Measurements from ENCODE around the gene GABBR2.
"Not testable (repeated sequence)": the region's sequence is repeated elsewhere in the genome, so short reads cannot be mapped to it uniquely, and the experiment has no call there.

The GABBR2 gene

DNA sequence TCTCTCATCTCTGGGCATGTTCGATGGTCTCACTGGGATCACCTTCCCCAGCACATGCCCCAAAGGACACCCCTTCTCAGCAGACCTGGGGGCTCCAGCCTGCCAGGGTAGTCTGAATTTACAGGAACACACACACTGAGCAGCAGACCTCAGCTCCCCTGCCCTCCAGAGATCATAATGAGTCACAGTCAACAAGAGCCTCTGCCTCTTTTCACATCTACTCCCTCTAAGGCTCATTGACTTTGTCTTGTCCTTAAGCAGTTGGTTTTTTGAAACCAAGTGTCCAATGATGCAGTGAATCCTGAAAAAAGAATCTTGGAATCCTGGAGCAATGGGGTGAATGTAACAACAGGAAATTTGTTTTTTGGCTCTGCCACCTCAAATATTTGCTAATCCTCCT, 20.8 kb downstream of the GABBR2 start:
- H2AFZ ChIP-seq (ENCODE audit: low read depth, low read length): no peak overlapping the region
- TF ChIP-seq, protein P1, sequence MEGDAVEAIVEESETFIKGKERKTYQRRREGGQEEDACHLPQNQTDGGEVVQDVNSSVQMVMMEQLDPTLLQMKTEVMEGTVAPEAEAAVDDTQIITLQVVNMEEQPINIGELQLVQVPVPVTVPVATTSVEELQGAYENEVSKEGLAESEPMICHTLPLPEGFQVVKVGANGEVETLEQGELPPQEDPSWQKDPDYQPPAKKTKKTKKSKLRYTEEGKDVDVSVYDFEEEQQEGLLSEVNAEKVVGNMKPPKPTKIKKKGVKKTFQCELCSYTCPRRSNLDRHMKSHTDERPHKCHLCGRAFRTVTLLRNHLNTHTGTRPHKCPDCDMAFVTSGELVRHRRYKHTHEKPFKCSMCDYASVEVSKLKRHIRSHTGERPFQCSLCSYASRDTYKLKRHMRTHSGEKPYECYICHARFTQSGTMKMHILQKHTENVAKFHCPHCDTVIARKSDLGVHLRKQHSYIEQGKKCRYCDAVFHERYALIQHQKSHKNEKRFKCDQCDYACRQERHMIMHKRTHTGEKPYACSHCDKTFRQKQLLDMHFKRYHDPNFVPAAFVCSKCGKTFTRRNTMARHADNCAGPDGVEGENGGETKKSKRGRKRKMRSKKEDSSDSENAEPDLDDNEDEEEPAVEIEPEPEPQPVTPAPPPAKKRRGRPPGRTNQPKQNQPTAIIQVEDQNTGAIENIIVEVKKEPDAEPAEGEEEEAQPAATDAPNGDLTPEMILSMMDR (IDR thresholded peaks at IDR 0.05; ENCODE audit: low read depth, low read length): no peak
- TF ChIP-seq EZH2phosphoT487 (IDR thresholded peaks at IDR 0.05; ENCODE audit: low read depth): no peak
- H4K20me1 ChIP-seq (ENCODE audit: insufficient read depth, low read length): no peaks in the 10 kb centered on the region
- H3K9ac ChIP-seq (ENCODE audit: low read length): no peak overlapping the region
- H3K4me2 ChIP-seq (ENCODE audit: low read length): no peak overlapping the region
- H3K4me3 ChIP-seq (ENCODE audit: low read length): no peak overlapping the region
- H3K27ac ChIP-seq (ENCODE audit: low read length): no peak overlapping the region
- no peaks in the 10 kb centered on the region for H3K79me2 ChIP-seq (ENCODE audit: low read length)
- no peaks in the 10 kb centered on the region for H3K36me3 ChIP-seq (replicated peaks; ENCODE audit: low read depth, low read length)
- H3K27me3 ChIP-seq (ENCODE audit: low read depth, low read length): peaks cover 18% of the 10 kb centered on the region; the same call in 1 of the 2 replicates
- no peaks in the 10 kb centered on the region for H3K9me3 ChIP-seq (ENCODE audit: insufficient read depth, low read length)
- H3K4me1 ChIP-seq (ENCODE audit: low read length): no peaks in the 10 kb centered on the region

DNA sequence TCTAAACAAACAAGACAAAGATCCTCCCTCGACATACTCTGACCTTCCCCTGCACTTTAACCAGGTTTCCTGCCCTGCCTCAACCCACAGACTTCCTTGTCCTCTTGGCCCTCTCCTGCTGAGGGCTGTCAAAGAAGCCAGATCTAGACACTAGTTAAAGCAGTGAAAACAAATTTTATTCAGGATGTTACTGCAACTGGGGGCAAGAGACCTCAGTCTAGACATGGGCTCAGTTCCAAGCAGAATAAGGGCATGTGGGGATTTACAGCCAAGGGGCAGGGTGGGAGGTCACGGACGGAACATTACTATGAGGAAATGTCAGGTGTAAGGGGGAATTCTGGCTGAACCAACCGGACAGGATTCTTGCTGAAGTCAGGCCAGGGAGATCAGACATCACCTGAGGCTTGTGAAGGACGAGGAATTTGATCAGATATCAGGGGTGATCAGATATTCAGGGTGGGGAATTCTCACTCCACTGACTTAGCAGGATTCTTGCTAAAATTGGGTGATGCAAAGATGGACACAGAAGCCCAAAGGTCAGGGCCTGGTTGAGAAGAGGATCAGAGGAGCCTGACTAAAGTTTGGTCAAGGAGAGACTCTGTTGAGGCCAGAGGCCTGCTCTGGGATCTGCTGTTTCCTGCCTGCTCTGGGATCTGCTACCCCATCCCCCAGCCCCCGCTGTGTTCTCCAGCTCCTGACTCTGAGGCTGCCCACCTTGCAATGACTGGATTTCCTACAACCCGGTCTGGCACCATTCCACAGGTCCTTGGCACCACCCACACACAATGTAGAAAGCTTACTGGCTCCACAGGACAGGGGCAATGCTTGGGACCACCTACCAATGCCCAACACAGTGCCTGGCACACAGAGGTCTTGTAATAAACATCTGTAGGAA, 21.5 kb downstream of the GABBR2 start:
- H3K4me2 ChIP-seq (ENCODE audit: low read length): no peak overlapping the region
- no peak overlapping the region for H3K27ac ChIP-seq (ENCODE audit: low read length)

GRCh38 chr9:98684816-98685215, 23.9 kb downstream of the GABBR2 start:
- not testable (repeated sequence) for H3K79me2 ChIP-seq (ENCODE audit: low read length); H3K27me3 ChIP-seq (ENCODE audit: low read depth, low read length); H3K27ac ChIP-seq (ENCODE audit: low read length); H3K4me3 ChIP-seq (ENCODE audit: low read length); H3K36me3 ChIP-seq (replicated peaks; ENCODE audit: low read depth, low read length); H2AFZ ChIP-seq (ENCODE audit: low read depth, low read length); H3K4me1 ChIP-seq (ENCODE audit: low read length); H3K9ac ChIP-seq (ENCODE audit: low read length); H4K20me1 ChIP-seq (ENCODE audit: insufficient read depth, low read length); H3K4me2 ChIP-seq (ENCODE audit: low read length); H3K9me3 ChIP-seq (ENCODE audit: insufficient read depth, low read length)

More for the DNA sequence above, 21.5 kb downstream of the GABBR2 start:
- Histone ChIP-seq H3K27me3 (ENCODE audit: low read depth, low read length) (peaks cover 18% of the 10 kb centered on the region; the same call in 1 of the 2 replicates), H3K9ac (ENCODE audit: low read length) (no peak overlapping the region), H3K79me2 (ENCODE audit: low read length) (no peaks in the 10 kb centered on the region), H3K4me3 (ENCODE audit: low read length) (no peak overlapping the region), H2AFZ (ENCODE audit: low read depth, low read length) (no peak overlapping the region), H3K4me1 (ENCODE audit: low read length) (no peaks in the 10 kb centered on the region), H4K20me1 (ENCODE audit: insufficient read depth, low read length) (no peaks in the 10 kb centered on the region), H3K36me3 (replicated peaks; ENCODE audit: low read depth, low read length) (no peaks in the 10 kb centered on the region), H3K9me3 (ENCODE audit: insufficient read depth, low read length) (no peaks in the 10 kb centered on the region)
- TF ChIP-seq, protein P1 (IDR thresholded peaks at IDR 0.05; ENCODE audit: low read depth, low read length): no peak
- TF ChIP-seq EZH2phosphoT487 (IDR thresholded peaks at IDR 0.05; ENCODE audit: low read depth): no peak

DNA sequence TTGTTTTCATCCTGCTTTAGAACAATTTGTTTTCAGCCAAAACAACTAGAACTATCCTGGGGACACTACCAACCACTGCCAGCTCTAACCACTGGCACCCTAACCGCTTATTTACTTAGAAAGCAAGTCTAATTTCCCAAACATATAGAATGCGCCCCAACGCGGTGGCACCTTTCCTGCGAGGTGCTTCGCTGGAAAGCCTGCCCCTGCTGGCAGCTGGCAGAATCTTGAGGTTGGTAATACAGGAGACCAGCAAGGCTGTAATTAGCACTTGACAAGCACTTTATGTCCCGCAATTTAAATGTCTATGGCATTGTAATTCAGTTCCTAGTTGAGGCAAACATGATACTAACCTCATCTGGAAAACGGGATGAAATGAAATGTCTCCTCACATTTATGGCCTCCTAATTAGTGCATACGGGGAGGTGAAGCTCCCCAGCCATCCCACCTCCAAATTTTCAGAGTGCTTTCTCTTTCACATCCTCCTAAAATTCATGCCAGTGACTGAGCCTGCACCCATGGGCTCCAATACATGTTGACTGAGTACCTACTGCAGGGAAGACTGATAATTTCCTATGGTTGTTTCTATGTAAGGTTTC, 30.4 kb downstream of the GABBR2 start:
- H4K20me1 ChIP-seq (ENCODE audit: insufficient read depth, low read length): no peaks in the 10 kb centered on the region
- H3K36me3 ChIP-seq (replicated peaks; ENCODE audit: low read depth, low read length): no peaks in the 10 kb centered on the region
- H3K9me3 ChIP-seq (ENCODE audit: insufficient read depth, low read length): no peaks in the 10 kb centered on the region
- H3K4me3 ChIP-seq (ENCODE audit: low read length): no peak overlapping the region
- H3K79me2 ChIP-seq (ENCODE audit: low read length): no peaks in the 10 kb centered on the region
- H3K4me2 ChIP-seq (ENCODE audit: low read length): 0 out of 2 replicates have a peak overlapping the region, but pooled peaks have one; percentile 11
- no peak overlapping the region for H3K9ac ChIP-seq (ENCODE audit: low read length)
- H3K27ac ChIP-seq (ENCODE audit: low read length): no peak overlapping the region
- TF ChIP-seq, protein P1 (IDR thresholded peaks at IDR 0.05; ENCODE audit: low read depth, low read length): peak; percentile 58
- no peak for TF ChIP-seq EZH2phosphoT487 (IDR thresholded peaks at IDR 0.05; ENCODE audit: low read depth)
- H2AFZ ChIP-seq (ENCODE audit: low read depth, low read length): no peak overlapping the region
- H3K4me1 ChIP-seq (ENCODE audit: low read length): no peaks in the 10 kb centered on the region
- H3K27me3 ChIP-seq (ENCODE audit: low read depth, low read length): peaks cover 32% of the 10 kb centered on the region

Data from OCI-LY3 (cell line).